ENCODE results near the gene RPH3AL. TPM values are rescaled to one million over a fixed set of nuclear protein-coding genes. Genes with fewer than 3 reads are reported as not detected.

Gene RPH3AL
- total RNA-seq, 1 experiment from 2014 or later, result 3.0 TPM

GRCh38 chr17:171871-172270, 180.7 kb downstream of the RPH3AL start:
- Mint-ChIP-seq H3K9me3 (no peaks in the 10 kb centered on the region; a peak in 1 of 5 replicates), H3K36me3 (ENCODE audit: insufficient read depth in 1 of 3, low read depth in 3 of 3) (no peaks in the 10 kb centered on the region), H3K27ac (no peak overlapping the region), H3K4me1 (no peaks in the 10 kb centered on the region), H3K4me3 (no peak overlapping the region), H3K27me3 (ENCODE audit: low read depth) (peaks cover 4% of the 10 kb centered on the region)
- H3K4ac ChIP-seq (ENCODE audit: low read depth, low read length), result no peak overlapping the region
- TF ChIP-seq CTCF (conservative IDR thresholded peaks at IDR 0.05), result no peak
- H4K91ac ChIP-seq (ENCODE audit: insufficient read length, low read depth, low read length), result no peak overlapping the region
- H3K9ac ChIP-seq (ENCODE audit: extremely low read depth, insufficient read length, low read length), result no peak overlapping the region
- H3K27ac ChIP-seq (ENCODE audit: insufficient read length, low read depth, low read length), result no peak overlapping the region
- no peaks in the 10 kb centered on the region for H3K9me3 ChIP-seq (ENCODE audit: control insufficient read depth, low read depth, low read length)
- H3K4me1 ChIP-seq (ENCODE audit: insufficient read depth, low read length), result no peaks in the 10 kb centered on the region
- H3K4me2 ChIP-seq (ENCODE audit: insufficient read depth, insufficient read length, low read length), result no peak overlapping the region
- H2BK20ac ChIP-seq (ENCODE audit: low read depth, low read length, poor library complexity, severe bottlenecking), result no peak overlapping the region
- no peak for DNase-seq
- H2AK5ac ChIP-seq (ENCODE audit: insufficient read length, low read length), result no peak overlapping the region
- no peak overlapping the region for H2BK5ac ChIP-seq (ENCODE audit: insufficient read length, low read length)
- H3K18ac ChIP-seq (ENCODE audit: insufficient read length, low read depth, low read length), result no peak overlapping the region
- no peak overlapping the region for H4K8ac ChIP-seq (replicated peaks; ENCODE audit: insufficient read length, low read depth, low read length)
- no CpG with 5 or more reads among the region's 13 CpGs for WGBS (ENCODE audit: extremely low coverage, insufficient read length, low lambda C conversion rate)
- H4K20me1 ChIP-seq (ENCODE audit: control insufficient read depth, insufficient read depth, insufficient read length), result no peaks in the 10 kb centered on the region
- H3K23ac ChIP-seq (ENCODE audit: insufficient read length, low read depth, low read length), result no peak overlapping the region
- no peaks in the 10 kb centered on the region for H3K27me3 ChIP-seq (ENCODE audit: insufficient read depth, low read length)
- no peak overlapping the region for H3K56ac ChIP-seq (ENCODE audit: insufficient read length, low read depth, low read length)
- H2BK15ac ChIP-seq (ENCODE audit: low read depth, low read length), result no peak overlapping the region
- no peaks in the 10 kb centered on the region for H3K23me2 ChIP-seq (ENCODE audit: insufficient read length, low read depth, low read length, poor library complexity, severe bottlenecking)
- no peak overlapping the region for H2BK120ac ChIP-seq (ENCODE audit: low read depth, low read length, poor library complexity, severe bottlenecking)
- H3K79me1 ChIP-seq (ENCODE audit: insufficient read depth, low read depth, low read length, poor library complexity, severe bottlenecking), result no peaks in the 10 kb centered on the region
- no peaks in the 10 kb centered on the region for H3K79me2 ChIP-seq (ENCODE audit: insufficient read depth, low read length)
- H2BK12ac ChIP-seq (ENCODE audit: insufficient read length, low read depth, low read length), result no peak overlapping the region
- H3K14ac ChIP-seq (ENCODE audit: insufficient read depth, low read length), result no peak overlapping the region
- H4K5ac ChIP-seq (ENCODE audit: insufficient read length, low read depth, low read length), result no peak overlapping the region
- H2AFZ ChIP-seq (ENCODE audit: low read length), result no peak overlapping the region
- no peak overlapping the region for H3T11ph ChIP-seq (ENCODE audit: low read length)

All from H9 (cell line).